GM12878 (cell line): Measurements from ENCODE around the gene PID1. TPM values are rescaled to one million over a fixed set of nuclear protein-coding genes. Genes with fewer than 3 reads are reported as not detected.

ENCODE experiments used
- ATAC-seq: fragments of 200-7000 bp; cut with Tn5 transposase; 3 replicates; pipeline ENCODE4 v1.9.1; 2020; ENCODE audit warnings: mild to moderate bottlenecking, moderate library complexity
- BruUV-seq: library from RNA; stranded (reverse); fragments of 400-500 nt; replicated peaks from 2 replicates; lab custom pipeline; 2021; lab: Mats Ljungman, UMichigan
- CTCF ChIA-PET: fragments of 300-600 bp; sonication (Branson Sonifier 250); formaldehyde crosslinking; extraction: SDS; loops from one replicate; lab custom pipeline; 2021; ENCODE audit warnings: inconsistent platforms; lab: Yijun Ruan, JAX
- POLR2A ChIA-PET: fragments of 350-600 bp; formaldehyde crosslinking; extraction: SDS; loops from one replicate; lab custom pipeline; 2021; ENCODE audit warnings: inconsistent platforms; lab: Charles Lee
- RAD21 ChIA-PET: fragments of 300-600 bp; sonication (Branson Sonifier 250); formaldehyde crosslinking; loops from one replicate; lab custom pipeline; 2023; ENCODE audit warnings: antibody characterized with exemption; ENCODE audit not compliant: unreplicated experiment; lab: Charles Lee
- SMC1A ChIA-PET: fragments of 300-600 bp; sonication (Branson Sonifier 250); formaldehyde crosslinking; loops from one replicate; lab custom pipeline; 2023; ENCODE audit not compliant: unreplicated experiment, uncharacterized antibody; lab: Charles Lee
- DNase-seq: peaks from one replicate; pipeline ENCODE4 v3.0.0-alpha.2; 2011; ENCODE audit warnings: low read depth, low spot score
- FAIRE-seq: peaks from 3 replicates; lab custom pipeline; 2011; peaks lifted over from hg19 to GRCh38; lab: Jason Lieb, UNC
- H2AFZ ChIP-seq: 2 replicates; pipeline ENCODE4 v1.6.0; 2011; ENCODE audit warnings: low read depth, low read length, control low read depth; ENCODE audit not compliant: control insufficient read depth
- H3K27ac ChIP-seq: 2 replicates; pipeline ENCODE4 v1.5.1; 2011; ENCODE audit warnings: control low read depth; ENCODE audit not compliant: control insufficient read depth, insufficient read depth
- H3K27me3 ChIP-seq, 2 experiments: replicated peaks in 1 of 2; 2 replicates each; pipeline versions ENCODE4 v1.6.0 to v1.6.1; 2011; ENCODE audit warnings: low read length in 1 of 2; ENCODE audit not compliant: control insufficient read depth in 2 of 2, insufficient read depth in 2 of 2
- H3K36me3 ChIP-seq, 2 experiments: 2 replicates each; pipeline ENCODE4 v1.5.1; 2011; ENCODE audit warnings: low read length in 1 of 2; ENCODE audit not compliant: control insufficient read depth in 2 of 2, insufficient read depth in 2 of 2
- H3K4me1 ChIP-seq: 2 replicates; pipeline ENCODE4 v1.6.1; 2011; ENCODE audit warnings: mild to moderate bottlenecking, low read length, moderate library complexity, mixed read lengths; ENCODE audit not compliant: control insufficient read depth, insufficient read depth
- H3K4me2 ChIP-seq: 2 replicates; pipeline ENCODE4 v1.6.0; 2011; ENCODE audit warnings: control low read depth; ENCODE audit not compliant: control insufficient read depth, insufficient read depth
- H3K4me3 ChIP-seq: fragments of 200-600 bp; sonication (generic); 2 replicates; pipeline ENCODE4 v1.5.1; 2016
- H3K79me2 ChIP-seq: 2 replicates; pipeline ENCODE4 v1.6.0; 2011; ENCODE audit warnings: low read length; ENCODE audit not compliant: control insufficient read depth, insufficient read depth
- H3K9ac ChIP-seq: 2 replicates; pipeline ENCODE4 v1.8.0; 2011; ENCODE audit warnings: low read length, control low read depth, mixed read lengths; ENCODE audit not compliant: control insufficient read depth, insufficient read depth
- H3K9me3 ChIP-seq: replicated peaks from 3 replicates; pipeline ENCODE4 v1.5.1; 2011; ENCODE audit warnings: mild to moderate bottlenecking, low read length; ENCODE audit not compliant: control insufficient read depth, insufficient read depth
- H4K20me1 ChIP-seq: 2 replicates; pipeline ENCODE4 v1.6.0; 2011; ENCODE audit not compliant: control insufficient read depth, insufficient read depth
- ATF7 ChIP-seq: fragments of 450-650 bp; IDR thresholded peaks from 2 replicates; pipeline ENCODE4 v1.6.1; 2016; ENCODE audit warnings: low read depth, mild to moderate bottlenecking
- BCL11A ChIP-seq: IDR thresholded peaks from 2 replicates; pipeline ENCODE4 v1.6.1; 2011; ENCODE audit warnings: low read depth, low read length
- BHLHE40 ChIP-seq, 2 experiments: fragments of 450-650 bp in 1 of 2; IDR thresholded peaks; 2 replicates each; pipeline ENCODE4 v1.6.1; 2011 to 2017; ENCODE audit warnings: low read depth in 2 of 2, borderline replicate concordance in 1 of 2, improper control_type of control experiment in 1 of 2, low read length in 1 of 2, mild to moderate bottlenecking in 1 of 2
- BMI1 ChIP-seq: fragments of 450-650 bp; IDR thresholded peaks from 2 replicates; pipeline ENCODE4 v1.6.1; 2016; ENCODE audit warnings: mild to moderate bottlenecking, moderate library complexity, borderline replicate concordance
- EED ChIP-seq: sonication (generic); IDR thresholded peaks from 2 replicates; pipeline ENCODE4 v1.6.1; 2016; ENCODE audit warnings: antibody characterized with exemption, low read depth
- ESRRA ChIP-seq: IDR thresholded peaks from 2 replicates; pipeline ENCODE4 v1.6.1; 2012; ENCODE audit warnings: mild to moderate bottlenecking, low read length, improper control_type of control experiment
- YY1 ChIP-seq: IDR thresholded peaks from 2 replicates; pipeline ENCODE4 v1.6.1; 2011; ENCODE audit warnings: low read depth, mild to moderate bottlenecking, low read length
- WGBS: methylation state at CpG from one replicate; pipeline ENCODE4 v1.1.6; 2016; ENCODE audit warnings: low lambda C conversion rate; ENCODE audit not compliant: insufficient replicate concordance, insufficient coverage; ENCODE audit errors: missing lambda C conversion rate; 5-methylcytosine and 5-hydroxymethylcytosine counted together
- in situ Hi-C: fragments of 300-500 bp; cut with MboI; formaldehyde crosslinking; loops from 9 replicates; pipeline ENCODE4 v1.14.3; 2018; ENCODE audit warnings: mixed read lengths
- intact Hi-C: fragments of 100-400 bp; cut with micrococcal nuclease; formaldehyde crosslinking; loops from one replicate; pipeline ENCODE4 v1.14.2; 2022; ENCODE audit not compliant: unreplicated experiment
- polyA plus RNA-seq, 11 experiments: library from polyadenylated mRNA; depleted of rRNA in 4 of 11; unstranded in 6 of 11; stranded (reverse) in 5 of 11; fragments of >200 nt; fragmentation: Nextera tagmentation in 4 of 11; fragmentation: Illumina TruSeq in 1 of 11; extraction: Ambion mirVana in 4 of 11; extraction: Trizol in 1 of 11; gene quantifications; 1 replicate in 1 of 11; 2 replicates in 10 of 11; pipeline versions ENCODE4 v1.2.1 to v1.2.3, GENCODE V29; 2011 to 2016; ENCODE audit warnings: inconsistent platforms in 2 of 11, missing spikeins in 2 of 11, low read depth in 1 of 11
- total RNA-seq, 4 experiments: library from RNA; depleted of rRNA in 3 of 4; stranded (reverse); fragments of >200 nt in 3 of 4; fragmentation: Illumina TruSeq in 1 of 4; extraction: Trizol in 1 of 4; gene quantifications; 2 replicates each; pipeline versions ENCODE4 v1.2.1 to v1.2.3, GENCODE V29; 2013 to 2021
- TF ChIP-seq, protein P1 (sequence below): fragments of 450-650 bp; conservative IDR thresholded peaks from 2 replicates; pipeline ENCODE4 v1.6.1; 2017; ENCODE audit warnings: mild to moderate bottlenecking, moderate library complexity
- TF ChIP-seq, protein P2 (sequence below), 3 experiments: IDR thresholded peaks in 2 of 3; conservative IDR thresholded peaks in 1 of 3; 2 replicates each; pipeline ENCODE4 v1.5.1; 2011; ENCODE audit warnings: low read depth in 3 of 3, low read length in 3 of 3, mild to moderate bottlenecking in 3 of 3, control low read depth in 2 of 3, moderate library complexity in 2 of 3, inconsistent platforms in 1 of 3, mixed read lengths in 1 of 3; ENCODE audit not compliant: control insufficient read depth in 2 of 3, insufficient read depth in 1 of 3; ENCODE audit errors: extremely low read depth in 1 of 3
- TF ChIP-seq, protein P3 (sequence below): fragments of 450-650 bp; IDR thresholded peaks from 2 replicates; pipeline ENCODE4 v1.6.1; 2014; ENCODE audit warnings: mild to moderate bottlenecking
- TF ChIP-seq, protein P4 (sequence below): fragments of 450-650 bp; IDR thresholded peaks from 2 replicates; pipeline ENCODE4 v1.6.1; 2017; ENCODE audit warnings: low read depth, mild to moderate bottlenecking, moderate library complexity

PID1 gene
- total and polyA plus RNA-seq, 10 of the 15 experiments (the other 5 are each of a cell fraction or from before 2014, with no cell fraction given) = not detected

DNA sequence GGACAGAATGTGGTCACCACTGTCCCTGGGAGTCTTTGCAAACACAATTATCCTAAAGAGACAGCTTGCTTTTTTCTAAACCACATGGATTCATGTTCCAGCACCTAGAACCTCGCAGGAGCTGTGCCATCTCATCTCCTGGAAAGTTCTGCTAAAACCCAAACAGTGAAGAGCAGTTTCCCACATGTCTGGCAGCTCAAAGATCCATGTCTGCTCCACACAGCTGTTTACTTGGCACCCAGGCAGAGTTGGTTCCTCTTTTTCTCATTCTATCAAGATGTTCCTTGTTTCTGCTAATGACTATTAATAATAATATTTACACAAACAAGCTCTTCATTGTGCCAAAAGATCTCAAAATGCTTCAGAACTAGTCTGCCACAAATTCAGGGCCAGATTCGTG lies 30.1 kb upstream of the PID1 start:
- ChIA-PET SMC1A (no interaction called here), POLR2A (no interaction called here), RAD21 (no interaction called here), CTCF (no interaction called here)
- H3K27me3 ChIP-seq = no peaks in the 10 kb centered on the region
- H3K27ac ChIP-seq = no peak overlapping the region
- H2AFZ ChIP-seq = no peak overlapping the region
- no peak for DNase-seq
- WGBS = 3% methylated on average over 2 of the region's 2 CpGs
- no peaks in the 10 kb centered on the region for H3K9me3 ChIP-seq
- H3K36me3 ChIP-seq = no peaks in the 10 kb centered on the region
- no peak overlapping the region for H3K9ac ChIP-seq
- H4K20me1 ChIP-seq = no peaks in the 10 kb centered on the region
- no TSS peak for BruUV-seq
- no peaks in the 10 kb centered on the region for H3K79me2 ChIP-seq
- ATAC-seq = no peak
- in situ Hi-C loops = no loop called here
- FAIRE-seq = no peak
- TF ChIP-seq EED = no peak
- TF ChIP-seq, protein P1, sequence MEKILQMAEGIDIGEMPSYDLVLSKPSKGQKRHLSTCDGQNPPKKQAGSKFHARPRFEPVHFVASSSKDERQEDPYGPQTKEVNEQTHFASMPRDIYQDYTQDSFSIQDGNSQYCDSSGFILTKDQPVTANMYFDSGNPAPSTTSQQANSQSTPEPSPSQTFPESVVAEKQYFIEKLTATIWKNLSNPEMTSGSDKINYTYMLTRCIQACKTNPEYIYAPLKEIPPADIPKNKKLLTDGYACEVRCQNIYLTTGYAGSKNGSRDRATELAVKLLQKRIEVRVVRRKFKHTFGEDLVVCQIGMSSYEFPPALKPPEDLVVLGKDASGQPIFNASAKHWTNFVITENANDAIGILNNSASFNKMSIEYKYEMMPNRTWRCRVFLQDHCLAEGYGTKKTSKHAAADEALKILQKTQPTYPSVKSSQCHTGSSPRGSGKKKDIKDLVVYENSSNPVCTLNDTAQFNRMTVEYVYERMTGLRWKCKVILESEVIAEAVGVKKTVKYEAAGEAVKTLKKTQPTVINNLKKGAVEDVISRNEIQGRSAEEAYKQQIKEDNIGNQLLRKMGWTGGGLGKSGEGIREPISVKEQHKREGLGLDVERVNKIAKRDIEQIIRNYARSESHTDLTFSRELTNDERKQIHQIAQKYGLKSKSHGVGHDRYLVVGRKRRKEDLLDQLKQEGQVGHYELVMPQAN = no peak
- no peak for TF ChIP-seq BCL11A
- TF ChIP-seq, protein P2, sequence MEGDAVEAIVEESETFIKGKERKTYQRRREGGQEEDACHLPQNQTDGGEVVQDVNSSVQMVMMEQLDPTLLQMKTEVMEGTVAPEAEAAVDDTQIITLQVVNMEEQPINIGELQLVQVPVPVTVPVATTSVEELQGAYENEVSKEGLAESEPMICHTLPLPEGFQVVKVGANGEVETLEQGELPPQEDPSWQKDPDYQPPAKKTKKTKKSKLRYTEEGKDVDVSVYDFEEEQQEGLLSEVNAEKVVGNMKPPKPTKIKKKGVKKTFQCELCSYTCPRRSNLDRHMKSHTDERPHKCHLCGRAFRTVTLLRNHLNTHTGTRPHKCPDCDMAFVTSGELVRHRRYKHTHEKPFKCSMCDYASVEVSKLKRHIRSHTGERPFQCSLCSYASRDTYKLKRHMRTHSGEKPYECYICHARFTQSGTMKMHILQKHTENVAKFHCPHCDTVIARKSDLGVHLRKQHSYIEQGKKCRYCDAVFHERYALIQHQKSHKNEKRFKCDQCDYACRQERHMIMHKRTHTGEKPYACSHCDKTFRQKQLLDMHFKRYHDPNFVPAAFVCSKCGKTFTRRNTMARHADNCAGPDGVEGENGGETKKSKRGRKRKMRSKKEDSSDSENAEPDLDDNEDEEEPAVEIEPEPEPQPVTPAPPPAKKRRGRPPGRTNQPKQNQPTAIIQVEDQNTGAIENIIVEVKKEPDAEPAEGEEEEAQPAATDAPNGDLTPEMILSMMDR (IDR thresholded peaks at IDR 0.05 in 2 of 3, conservative IDR thresholded peaks at IDR 0.05 in 1 of 3; ENCODE audit: control insufficient read depth in 2 of 3, extremely low read depth in 1 of 3, insufficient read depth in 1 of 3, low read depth in 3 of 3, low read length in 3 of 3) = no peak
- TF ChIP-seq ATF7 = no peak
- TF ChIP-seq, protein P3, sequence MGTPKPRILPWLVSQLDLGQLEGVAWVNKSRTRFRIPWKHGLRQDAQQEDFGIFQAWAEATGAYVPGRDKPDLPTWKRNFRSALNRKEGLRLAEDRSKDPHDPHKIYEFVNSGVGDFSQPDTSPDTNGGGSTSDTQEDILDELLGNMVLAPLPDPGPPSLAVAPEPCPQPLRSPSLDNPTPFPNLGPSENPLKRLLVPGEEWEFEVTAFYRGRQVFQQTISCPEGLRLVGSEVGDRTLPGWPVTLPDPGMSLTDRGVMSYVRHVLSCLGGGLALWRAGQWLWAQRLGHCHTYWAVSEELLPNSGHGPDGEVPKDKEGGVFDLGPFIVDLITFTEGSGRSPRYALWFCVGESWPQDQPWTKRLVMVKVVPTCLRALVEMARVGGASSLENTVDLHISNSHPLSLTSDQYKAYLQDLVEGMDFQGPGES = no peak
- TF ChIP-seq, protein P4, sequence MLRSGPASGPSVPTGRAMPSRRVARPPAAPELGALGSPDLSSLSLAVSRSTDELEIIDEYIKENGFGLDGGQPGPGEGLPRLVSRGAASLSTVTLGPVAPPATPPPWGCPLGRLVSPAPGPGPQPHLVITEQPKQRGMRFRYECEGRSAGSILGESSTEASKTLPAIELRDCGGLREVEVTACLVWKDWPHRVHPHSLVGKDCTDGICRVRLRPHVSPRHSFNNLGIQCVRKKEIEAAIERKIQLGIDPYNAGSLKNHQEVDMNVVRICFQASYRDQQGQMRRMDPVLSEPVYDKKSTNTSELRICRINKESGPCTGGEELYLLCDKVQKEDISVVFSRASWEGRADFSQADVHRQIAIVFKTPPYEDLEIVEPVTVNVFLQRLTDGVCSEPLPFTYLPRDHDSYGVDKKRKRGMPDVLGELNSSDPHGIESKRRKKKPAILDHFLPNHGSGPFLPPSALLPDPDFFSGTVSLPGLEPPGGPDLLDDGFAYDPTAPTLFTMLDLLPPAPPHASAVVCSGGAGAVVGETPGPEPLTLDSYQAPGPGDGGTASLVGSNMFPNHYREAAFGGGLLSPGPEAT = no peak
- TF ChIP-seq BMI1 = no peak
- no peak for TF ChIP-seq BHLHE40 (IDR thresholded peaks at IDR 0.05; ENCODE audit: borderline replicate concordance in 1 of 2, low read depth in 2 of 2, low read length in 1 of 2)
- TF ChIP-seq ESRRA = no peak
- TF ChIP-seq YY1 = no peak
- no peaks in the 10 kb centered on the region for H3K4me1 ChIP-seq
- no peak overlapping the region for H3K4me2 ChIP-seq
- H3K4me3 ChIP-seq = no peak overlapping the region
- intact Hi-C loops = no loop called here
